GM12875 (cell line): ENCODE data around the gene CTNNA3.

Experiments
- H3K4me3 ChIP-seq: one replicate; pipeline ENCODE4 v1.5.1; 2011; ENCODE audit warnings: low read depth, low read length, control low read depth
- CTCF ChIP-seq: IDR thresholded peaks from 2 replicates; pipeline ENCODE4 v1.5.1; 2011; ENCODE audit warnings: low read depth, mild to moderate bottlenecking, control low read depth, inconsistent platforms, low read length, moderate library complexity, borderline replicate concordance; ENCODE audit not compliant: insufficient read depth

The CTNNA3 gene

GRCh38 chr10:67506083-67506756 is 189.8 kb downstream of the CTNNA3 start:
- H3K4me3 ChIP-seq = no peak overlapping the region
- no peak for TF ChIP-seq CTCF

GRCh38 chr10:67492317-67493019 is 203.5 kb downstream of the CTNNA3 start:
- no peak for TF ChIP-seq CTCF

GRCh38 chr10:67487906-67488619 is 207.9 kb downstream of the CTNNA3 start:
- no peak overlapping the region for H3K4me3 ChIP-seq
- TF ChIP-seq CTCF = no peak

More at GRCh38 chr10:67492317-67493019, 203.5 kb downstream of the CTNNA3 start:
- no peak overlapping the region for H3K4me3 ChIP-seq

- no peak overlapping the region for H3K4me3 ChIP-seq
- no peak for TF ChIP-seq CTCF
Measured at GRCh38 chr10:67487199-67487598, 208.8 kb downstream of the CTNNA3 start.

- no peak for TF ChIP-seq CTCF
- H3K4me3 ChIP-seq = no peak overlapping the region
Measured at GRCh38 chr10:67477868-67478267, 218.1 kb downstream of the CTNNA3 start.

GRCh38 chr10:67476201-67476600 is 219.8 kb downstream of the CTNNA3 start:
- H3K4me3 ChIP-seq = no peak overlapping the region
- TF ChIP-seq CTCF = no peak
